GM23338 (cell line): Measurements from ENCODE around the gene RPUSD3. TPM values are rescaled to one million over a fixed set of nuclear protein-coding genes. Genes with fewer than 3 reads are reported as not detected.

Experiments
- ATAC-seq: fragments of 200-7000 bp; cut with Tn5 transposase; 3 replicates; pipeline ENCODE4 v1.9.1; 2020
- DNase-seq: peaks from one replicate; pipeline ENCODE4 v3.0.0-alpha.2; 2015; ENCODE audit warnings: low spot score
- H2AFZ ChIP-seq: fragments of 200-600 bp; sonication (generic); 2 replicates; pipeline ENCODE4 v1.8.0; 2016; ENCODE audit warnings: antibody characterized with exemption, mild to moderate bottlenecking, moderate library complexity
- H3F3A ChIP-seq: fragments of 200-600 bp; sonication (generic); replicated peaks from 2 replicates; pipeline ENCODE4 v1.8.0; 2017; ENCODE audit warnings: antibody characterized with exemption, mixed run types, low read depth
- H3K27ac ChIP-seq: fragments of 200-600 bp; sonication (generic); 2 replicates; pipeline ENCODE4 v1.6.1; 2016; ENCODE audit warnings: low read depth
- H3K27me3 ChIP-seq: fragments of 200-600 bp; sonication (generic); 2 replicates; pipeline ENCODE4 v1.8.0; 2016; ENCODE audit warnings: mild to moderate bottlenecking, mixed run types, moderate library complexity; ENCODE audit not compliant: insufficient read depth
- H3K36me3 ChIP-seq: fragments of 200-600 bp; sonication (generic); 2 replicates; pipeline ENCODE4 v1.8.0; 2016; ENCODE audit warnings: mild to moderate bottlenecking; ENCODE audit not compliant: insufficient read depth
- H3K4me1 ChIP-seq: fragments of 200-600 bp; sonication (generic); 2 replicates; pipeline ENCODE4 v1.8.0; 2016; ENCODE audit warnings: mild to moderate bottlenecking, moderate library complexity; ENCODE audit not compliant: insufficient read depth
- H3K4me2 ChIP-seq: fragments of 200-600 bp; sonication (generic); 2 replicates; pipeline ENCODE4 v1.7.1; 2017; ENCODE audit warnings: mixed run types
- H3K4me3 ChIP-seq: fragments of 200-600 bp; sonication (generic); 2 replicates; pipeline ENCODE4 v1.6.1; 2016; ENCODE audit warnings: mixed run types
- H3K79me2 ChIP-seq: fragments of 200-600 bp; sonication (generic); replicated peaks from 2 replicates; pipeline ENCODE4 v1.8.0; 2017; ENCODE audit warnings: mild to moderate bottlenecking; ENCODE audit not compliant: insufficient read depth
- H3K9me2 ChIP-seq: fragments of 200-600 bp; sonication (generic); 2 replicates; pipeline ENCODE4 v1.8.0; 2017; ENCODE audit not compliant: insufficient read depth
- H4K20me1 ChIP-seq: fragments of 200-600 bp; sonication (generic); replicated peaks from 2 replicates; pipeline ENCODE4 v1.8.0; 2017; ENCODE audit warnings: mild to moderate bottlenecking; ENCODE audit not compliant: insufficient read depth
- H3K27ac Mint-ChIP-seq: 2 replicates; pipeline ENCODE4 v1.8.0; 2020; ENCODE audit warnings: inconsistent platforms, mild to moderate bottlenecking, moderate library complexity, mixed read lengths
- H3K27me3 Mint-ChIP-seq: 3 replicates; pipeline ENCODE4 v1.8.0; 2022; ENCODE audit warnings: low read depth, mild to moderate bottlenecking, moderate library complexity, mixed read lengths, inconsistent platforms; ENCODE audit not compliant: insufficient read depth, poor library complexity
- H3K36me3 Mint-ChIP-seq: 3 replicates; pipeline ENCODE4 v1.8.0; 2021; ENCODE audit warnings: low read depth, mild to moderate bottlenecking, inconsistent platforms, moderate library complexity, mixed read lengths
- H3K4me1 Mint-ChIP-seq: 3 replicates; pipeline ENCODE4 v1.8.0; 2020; ENCODE audit warnings: mild to moderate bottlenecking, inconsistent platforms, mixed read lengths
- H3K4me3 Mint-ChIP-seq: 3 replicates; pipeline ENCODE4 v1.8.0; 2021; ENCODE audit warnings: moderate library complexity, mild to moderate bottlenecking, inconsistent platforms, mixed read lengths
- H3K9me3 Mint-ChIP-seq: 3 replicates; pipeline ENCODE4 v1.8.0; 2020; ENCODE audit warnings: moderate library complexity, mild to moderate bottlenecking, inconsistent platforms, mixed read lengths
- CREB1 ChIP-seq: fragments of 250-450 bp; sonication (Bioruptor Pico); IDR thresholded peaks from 2 replicates; pipeline ENCODE4 v1.5.0; 2020; ENCODE audit warnings: low read depth, mild to moderate bottlenecking, moderate library complexity
- CTCF ChIP-seq, 2 experiments: fragments of 200-600 bp in 1 of 2; sonication (generic) in 1 of 2; conservative IDR thresholded peaks; 2 replicates each; pipeline versions ENCODE4 v1.5.1 to v1.6.1; 2016 to 2017; ENCODE audit warnings: antibody characterized with exemption in 2 of 2, low read depth in 2 of 2, mild to moderate bottlenecking in 2 of 2, moderate library complexity in 1 of 2
- ETS1 ChIP-seq: IDR thresholded peaks from 2 replicates; pipeline ENCODE4 v1.6.1; 2016; ENCODE audit warnings: antibody characterized with exemption
- EZH2 ChIP-seq: fragments of 200-600 bp; sonication (generic); IDR thresholded peaks from one replicate; pipeline ENCODE4 v1.8.0; 2017; ENCODE audit warnings: antibody characterized with exemption, mild to moderate bottlenecking, low read depth; ENCODE audit not compliant: unreplicated experiment
- EZH2phosphoT487 ChIP-seq: fragments of 200-600 bp; sonication (generic); IDR thresholded peaks from one replicate; pipeline ENCODE4 v1.8.1; 2018; ENCODE audit warnings: antibody characterized with exemption; ENCODE audit not compliant: unreplicated experiment
- JUNB ChIP-seq: IDR thresholded peaks from one replicate; pipeline ENCODE4 v1.6.1; 2016; ENCODE audit warnings: antibody characterized with exemption; ENCODE audit not compliant: unreplicated experiment
- NANOG ChIP-seq: IDR thresholded peaks from 2 replicates; pipeline ENCODE4 v1.6.1; 2016; ENCODE audit warnings: antibody characterized with exemption, borderline replicate concordance
- POLR2AphosphoS5 ChIP-seq: IDR thresholded peaks from 2 replicates; pipeline ENCODE4 v1.6.1; 2016; ENCODE audit warnings: antibody characterized with exemption, low read depth
- REST ChIP-seq: IDR thresholded peaks from one replicate; pipeline ENCODE4 v1.6.1; 2018; ENCODE audit warnings: antibody characterized with exemption; ENCODE audit not compliant: unreplicated experiment
- STAT1 ChIP-seq: IDR thresholded peaks from one replicate; pipeline ENCODE4 v1.6.1; 2016; ENCODE audit warnings: antibody characterized with exemption; ENCODE audit not compliant: unreplicated experiment
- ZNF114 ChIP-seq: fragments of 250-450 bp; sonication (Bioruptor Pico); IDR thresholded peaks from 2 replicates; pipeline ENCODE4 v1.5.0; 2020; ENCODE audit warnings: mild to moderate bottlenecking, moderate library complexity
- ZNF331 ChIP-seq: fragments of 250-450 bp; sonication (Bioruptor Pico); IDR thresholded peaks from 2 replicates; pipeline ENCODE4 v1.5.0; 2020; ENCODE audit warnings: low read depth, mild to moderate bottlenecking, moderate library complexity
- ZNF462 ChIP-seq: fragments of 250-450 bp; sonication (Bioruptor Pico); IDR thresholded peaks from 2 replicates; pipeline ENCODE4 v1.5.0; 2020; ENCODE audit warnings: mild to moderate bottlenecking, moderate library complexity
- polyA plus RNA-seq: library from polyadenylated mRNA; unstranded; fragments of >200 nt; fragmentation: Nextera tagmentation; extraction: Ambion mirVana; gene quantifications from 2 replicates; pipeline ENCODE4 v1.2.1, GENCODE V29; 2016
- total RNA-seq: library from RNA; depleted of rRNA; stranded (reverse); fragments of >200 nt; shearing (Covaris generic); gene quantifications from 2 replicates; pipeline ENCODE4 v1.2.3, GENCODE V29; 2014

The RPUSD3 gene
- total and polyA plus RNA-seq, 2 experiments from 2014 or later = 64.3 to 73.4 TPM

- Histone ChIP-seq H3K79me2 (no peaks in the 10 kb centered on the region), H3K4me3 (no peak overlapping the region), H4K20me1 (no peaks in the 10 kb centered on the region), H3K36me3 (no peaks in the 10 kb centered on the region), H3K4me2 (no peak overlapping the region), H3K27ac (no peak overlapping the region), H3K27me3 (no peaks in the 10 kb centered on the region), H3F3A (no peaks in the 10 kb centered on the region), H2AFZ (no peak overlapping the region), H3K4me1 (no peaks in the 10 kb centered on the region; the same call in 1 of the 2 replicates), H3K9me2 (no peaks in the 10 kb centered on the region)
- H3K4me3 Mint-ChIP-seq = no peak overlapping the region
- peaks cover 1% of the 10 kb centered on the region for H3K27me3 Mint-ChIP-seq
- DNase-seq (no peak), ATAC-seq (no peak)
- no peaks in the 10 kb centered on the region for H3K36me3 Mint-ChIP-seq
- TF ChIP-seq NANOG = no peak
- TF ChIP-seq JUNB = no peak
- TF ChIP-seq ZNF114 (CRISPR knock-in tag) = no peak
- TF ChIP-seq CREB1 (CRISPR knock-in tag) = no peak
- no peak for TF ChIP-seq ZNF462
- TF ChIP-seq EZH2phosphoT487 = no peak
- TF ChIP-seq POLR2AphosphoS5 = no peak
- no peak for TF ChIP-seq ZNF331 (CRISPR knock-in tag)
- no peak for TF ChIP-seq ETS1
- TF ChIP-seq EZH2 = no peak
- TF ChIP-seq STAT1 = no peak
- TF ChIP-seq REST = no peak
- TF ChIP-seq CTCF (conservative IDR thresholded peaks at IDR 0.05; ENCODE audit: low read depth in 2 of 2) = no peak
- peaks cover 18% of the 10 kb centered on the region for H3K4me1 Mint-ChIP-seq
- no peak overlapping the region for H3K27ac Mint-ChIP-seq
- H3K9me3 Mint-ChIP-seq = no peaks in the 10 kb centered on the region
Measured at GRCh38 chr3:9855594-9855993, 11.8 kb upstream of the RPUSD3 start.
